ENCODE measurements around the gene PNPLA1. TPM values are rescaled to one million over a fixed set of nuclear protein-coding genes. Genes with fewer than 3 reads are reported as not detected.

The PNPLA1 gene
- total RNA-seq, 2 donors from 2014 or later = not detected

GRCh38 chr6:36350681-36351571, 81.1 kb downstream of the PNPLA1 start:
- no peak overlapping the region for H3K9ac ChIP-seq (ENCODE audit: extremely low read depth, low read length, poor library complexity, severe bottlenecking)
- H3K9me3 Mint-ChIP-seq = peaks cover 4% of the 10 kb centered on the region

DNA sequence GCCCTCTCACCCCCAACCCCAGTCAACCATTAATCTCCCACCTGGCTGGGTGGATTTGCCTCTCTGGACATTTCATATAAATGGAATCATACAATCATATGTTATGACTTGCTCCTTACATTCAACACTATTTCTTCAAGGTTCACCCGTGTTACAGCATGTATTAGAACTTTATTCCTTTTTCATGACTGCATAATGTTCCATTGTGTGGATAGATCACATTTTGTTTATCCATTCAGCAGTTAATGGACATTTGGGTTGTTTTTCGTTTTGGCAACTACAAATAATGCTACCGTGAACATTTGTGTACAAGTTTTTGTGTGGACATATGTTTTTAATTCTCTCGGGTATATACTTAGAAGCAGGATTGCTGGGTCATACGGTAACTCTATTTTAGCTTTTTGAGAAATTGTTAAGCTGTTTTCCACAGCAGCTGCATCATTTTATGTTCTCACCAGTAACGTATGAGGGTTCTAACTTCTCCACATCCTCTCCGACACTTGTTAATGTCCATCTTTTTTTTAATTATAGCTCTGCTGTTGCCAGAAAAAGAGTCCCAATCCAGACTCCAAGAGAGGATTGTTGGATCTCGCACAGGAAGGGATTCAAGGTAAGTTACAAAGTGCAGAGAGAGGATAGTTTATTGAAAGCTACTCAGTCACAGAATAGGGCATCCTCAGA, 82.8 kb downstream of the PNPLA1 start:
- no peak for TF ChIP-seq CTCF (conservative IDR thresholded peaks at IDR 0.05)
- Mint-ChIP-seq H3K27ac (no peak overlapping the region), H3K9me3 (peaks cover 4% of the 10 kb centered on the region), H3K27me3 (ENCODE audit: insufficient read depth) (no peaks in the 10 kb centered on the region), H3K4me3 (no peak overlapping the region), H3K36me3 (ENCODE audit: low read depth) (no peaks in the 10 kb centered on the region), H3K4me1 (peaks cover 9% of the 10 kb centered on the region)
- Histone ChIP-seq H3K4me1 (ENCODE audit: control insufficient read depth, insufficient read depth, low read length) (no peaks in the 10 kb centered on the region), H3K36me3 (ENCODE audit: control insufficient read depth, insufficient read depth, low read length) (no peaks in the 10 kb centered on the region), H3K9ac (ENCODE audit: extremely low read depth, low read length, poor library complexity, severe bottlenecking) (no peak overlapping the region), H3K27ac (ENCODE audit: low read depth, low read length) (no peak overlapping the region), H3K4me3 (ENCODE audit: low read length) (no peak overlapping the region), H3K27me3 (ENCODE audit: control insufficient read depth, insufficient read depth, low read length, poor library complexity, severe bottlenecking) (no peaks in the 10 kb centered on the region), H3K9me3 (ENCODE audit: control insufficient read depth, low read length) (peaks cover 5% of the 10 kb centered on the region)
- DNase-seq = peak; percentile 5
- WGBS, 2 experiments (ENCODE audit: insufficient coverage in 1 of 2, insufficient read length in 1 of 2) = 89 to 90% methylated on average over 8 of the region's 8 CpGs

More at GRCh38 chr6:36350681-36351571, 81.1 kb downstream of the PNPLA1 start:
- H3K9me3 ChIP-seq (ENCODE audit: control insufficient read depth, low read length) = peaks cover 5% of the 10 kb centered on the region
- no peak for TF ChIP-seq CTCF (conservative IDR thresholded peaks at IDR 0.05)
- H3K27ac Mint-ChIP-seq = no peak overlapping the region
- no peaks in the 10 kb centered on the region for H3K36me3 ChIP-seq (ENCODE audit: control insufficient read depth, insufficient read depth, low read length)
- H3K4me1 Mint-ChIP-seq = peaks cover 11% of the 10 kb centered on the region
- H3K27ac ChIP-seq (ENCODE audit: low read depth, low read length) = no peak overlapping the region
- no peaks in the 10 kb centered on the region for H3K4me1 ChIP-seq (ENCODE audit: control insufficient read depth, insufficient read depth, low read length)
- no peaks in the 10 kb centered on the region for H3K36me3 Mint-ChIP-seq (ENCODE audit: low read depth)
- H3K27me3 ChIP-seq (ENCODE audit: control insufficient read depth, insufficient read depth, low read length, poor library complexity, severe bottlenecking) = no peaks in the 10 kb centered on the region
- no peak overlapping the region for H3K4me3 ChIP-seq (ENCODE audit: low read length)
- H3K4me3 Mint-ChIP-seq = no peak overlapping the region
- 84 to 87% methylated on average over 5 to 15 of the region's 15 CpGs for WGBS, 2 experiments (ENCODE audit: insufficient coverage in 1 of 2, insufficient read length in 1 of 2)
- no peaks in the 10 kb centered on the region for H3K27me3 Mint-ChIP-seq (ENCODE audit: insufficient read depth)
- peak; percentile 33 for DNase-seq

- H3K36me3 Mint-ChIP-seq (ENCODE audit: low read depth) = no peaks in the 10 kb centered on the region
- H3K27ac ChIP-seq (ENCODE audit: low read depth, low read length) = no peak overlapping the region
- H3K36me3 ChIP-seq (ENCODE audit: control insufficient read depth, insufficient read depth, low read length) = no peaks in the 10 kb centered on the region
- H3K9me3 Mint-ChIP-seq = peaks cover 4% of the 10 kb centered on the region
- H3K4me1 ChIP-seq (ENCODE audit: control insufficient read depth, insufficient read depth, low read length) = no peaks in the 10 kb centered on the region
- DNase-seq = peak; percentile 3
- no peaks in the 10 kb centered on the region for H3K27me3 ChIP-seq (ENCODE audit: control insufficient read depth, insufficient read depth, low read length, poor library complexity, severe bottlenecking)
- TF ChIP-seq CTCF (conservative IDR thresholded peaks at IDR 0.05) = no peak
- 94 to 97% methylated on average over 3 to 4 of the region's 4 CpGs for WGBS, 2 experiments (ENCODE audit: insufficient coverage in 1 of 2, insufficient read length in 1 of 2)
- H3K9ac ChIP-seq (ENCODE audit: extremely low read depth, low read length, poor library complexity, severe bottlenecking) = no peak overlapping the region
- H3K27ac Mint-ChIP-seq = no peak overlapping the region
- no peak overlapping the region for H3K4me3 ChIP-seq (ENCODE audit: low read length)
- H3K4me1 Mint-ChIP-seq = peaks cover 9% of the 10 kb centered on the region
- H3K4me3 Mint-ChIP-seq = no peak overlapping the region
- H3K27me3 Mint-ChIP-seq (ENCODE audit: insufficient read depth) = no peaks in the 10 kb centered on the region
- peaks cover 5% of the 10 kb centered on the region for H3K9me3 ChIP-seq (ENCODE audit: control insufficient read depth, low read length)
These were observed 83.6 kb downstream of the PNPLA1 start for GRCh38 chr6:36353411-36353915.

Measured in endodermal cell (in vitro differentiated cells).